Ishikawa (cell line): ENCODE results near the gene GRK5.

Source experiments
- RAD21 ChIP-seq: IDR thresholded peaks from 2 replicates; pipeline ENCODE4 v1.6.1; 2012; ENCODE audit warnings: low read depth
- ZBTB7A ChIP-seq: IDR thresholded peaks from 2 replicates; pipeline ENCODE4 v1.6.1; 2012; ENCODE audit warnings: low read depth

DNA sequence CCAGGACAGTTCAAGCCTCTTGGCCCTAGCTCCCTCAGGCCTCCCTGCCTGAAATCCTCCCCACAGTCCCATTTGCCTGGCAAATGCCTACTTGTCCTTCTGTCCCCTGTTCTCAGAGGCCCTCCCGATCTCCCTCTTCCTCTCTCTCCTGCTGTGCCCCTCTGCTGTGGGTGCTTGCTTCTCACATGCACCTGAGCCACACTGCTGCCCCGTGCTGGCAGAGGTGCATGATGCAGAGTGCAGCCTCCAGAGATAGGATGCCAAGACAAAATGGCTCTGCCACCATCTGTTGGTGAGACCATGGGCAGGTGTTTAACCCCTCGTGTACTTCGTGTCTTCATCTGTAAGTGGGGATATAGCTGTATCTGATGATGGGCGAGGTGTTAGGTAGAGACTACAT, 176.8 kb downstream of the GRK5 start:
- TF ChIP-seq ZBTB7A: no peak
- TF ChIP-seq RAD21: no peak
